HepG2 (cell line): Measurements from ENCODE around the gene SYT11. TPM values are rescaled to one million over a fixed set of nuclear protein-coding genes. Genes with fewer than 3 reads are reported as not detected.

ENCODE experiments used
- ELF1 ChIP-seq: sonication (generic); formaldehyde crosslinking; IDR thresholded peaks from 2 replicates; pipeline ENCODE4 v1.4.0; 2020; ENCODE audit warnings: missing genetic modification reagents
- FOXO4 ChIP-seq: sonication (generic); formaldehyde crosslinking; conservative IDR thresholded peaks from 2 replicates; pipeline ENCODE4 v1.8.1; 2023; ENCODE audit warnings: missing genetic modification reagents
- FOXP1 ChIP-seq, 2 experiments: fragments of 450-650 bp in 1 of 2; IDR thresholded peaks; 2 replicates each; pipeline ENCODE4 v1.6.1; 2017 to 2018; ENCODE audit warnings: antibody characterized with exemption in 1 of 2
- MBNL3 ChIP-seq: fragments of 250-450 bp; sonication (Bioruptor Pico); conservative IDR thresholded peaks from 2 replicates; pipeline ENCODE4 v1.8.0; 2022; ENCODE audit warnings: mild to moderate bottlenecking, inconsistent platforms
- MXD4 ChIP-seq: IDR thresholded peaks from 2 replicates; pipeline ENCODE4 v1.6.1; 2016; ENCODE audit warnings: mild to moderate bottlenecking, missing biosample characterization, missing genetic modification reagents
- RAD21 ChIP-seq: fragments of 450-650 bp; formaldehyde crosslinking; IDR thresholded peaks from 2 replicates; pipeline ENCODE4 v1.5.0; 2020; ENCODE audit warnings: mild to moderate bottlenecking
- RERE ChIP-seq: IDR thresholded peaks from 2 replicates; pipeline ENCODE4 v1.6.1; 2016; ENCODE audit warnings: low read depth, missing genetic modification reagents, missing compliant biosample characterization
- ZBTB10 ChIP-seq: sonication (generic); formaldehyde crosslinking; IDR thresholded peaks from 2 replicates; pipeline ENCODE4 v1.4.0; 2020; ENCODE audit warnings: missing genetic modification reagents, borderline replicate concordance
- ZNF503 ChIP-seq: sonication (generic); formaldehyde crosslinking; IDR thresholded peaks from 2 replicates; pipeline ENCODE4 v1.4.0; 2020; ENCODE audit warnings: missing genetic modification reagents
- ZNF646 ChIP-seq: sonication (generic); formaldehyde crosslinking; IDR thresholded peaks from 2 replicates; pipeline ENCODE4 v1.9.0; 2021; ENCODE audit warnings: mild to moderate bottlenecking, missing genetic modification reagents
- polyA plus RNA-seq, 8 experiments: library from polyadenylated mRNA; depleted of rRNA in 3 of 8; stranded (reverse) in 7 of 8; unstranded in 1 of 8; fragments of >200 nt; fragmentation: Illumina TruSeq in 4 of 8; extraction: Trizol in 4 of 8; gene quantifications; 2 replicates each; pipeline versions ENCODE4 v1.2.1 to v1.2.3, GENCODE V29; 2011 to 2016; ENCODE audit warnings: low read depth in 4 of 8, missing spikeins in 1 of 8, mixed read lengths in 1 of 8; ENCODE audit not compliant: insufficient read depth in 1 of 8
- total RNA-seq, 5 experiments: library from RNA; depleted of rRNA; stranded (reverse); fragments of >200 nt; fragmentation: Illumina TruSeq; extraction: Trizol; gene quantifications; 2 replicates each; pipeline ENCODE4 v1.2.3, GENCODE V29; 2016; ENCODE audit warnings: low read depth in 1 of 5

SYT11 gene
- total and polyA plus RNA-seq, 2 of the 13 experiments (the other 11 are each of a cell fraction or from before 2014, with no cell fraction given), result 0.22 to 0.59 TPM

GRCh38 chr1:155859234-155859829 is at the start of gene SYT11 (continued):
- TF ChIP-seq ZNF646, result no peak
- TF ChIP-seq RERE (CRISPR knock-in tag), result no peak
- no peak for TF ChIP-seq RAD21 (CRISPR knock-in tag)
- TF ChIP-seq MXD4, result no peak
- TF ChIP-seq FOXO4 (CRISPR knock-in tag), result no peak
- peak; percentile 94 for TF ChIP-seq ELF1
- TF ChIP-seq ZNF503 (CRISPR knock-in tag), result 0 out of 2 replicates have a peak, but pooled peaks have one; percentile 33
- no peak for TF ChIP-seq MBNL3 (CRISPR knock-in tag)
- no peak for TF ChIP-seq FOXP1 (IDR thresholded peaks at IDR 0.05)
- TF ChIP-seq FOXP1 (CRISPR knock-in tag; IDR thresholded peaks at IDR 0.05), result no peak
- no peak for TF ChIP-seq ZBTB10 (CRISPR knock-in tag)
